IMR-90 (cell line): ENCODE measurements around the gene FOXP1. TPM values are rescaled to one million over a fixed set of nuclear protein-coding genes. Genes with fewer than 3 reads are reported as not detected.
A peak's percentile ranks its signal among the peaks of the same experiment; 100 is the strongest.

Experiments
- ATAC-seq: fragments of 200-7000 bp; cut with Tn5 transposase; 2 replicates; pipeline ENCODE4 v1.9.1; 2020; ENCODE audit warnings: low read depth, mild to moderate bottlenecking, moderate library complexity
- BruUV-seq: library from RNA; stranded (reverse); fragments of 400-500 nt; replicated peaks from 2 replicates; lab custom pipeline; 2021; lab: Mats Ljungman, UMichigan
- CTCF ChIA-PET: fragments of 300-600 bp; formaldehyde crosslinking; extraction: SDS; loops from one replicate; lab custom pipeline; 2021; ENCODE audit warnings: antibody characterized with exemption; lab: Yijun Ruan, JAX
- POLR2A ChIA-PET: fragments of 300-600 bp; sonication (Branson Sonifier 250); formaldehyde crosslinking; loops from one replicate; lab custom pipeline; 2022; ENCODE audit warnings: antibody characterized with exemption; ENCODE audit not compliant: unreplicated experiment; lab: Charles Lee
- DNase-seq: peaks from one replicate; pipeline ENCODE4 v3.0.0; 2013
- H2AFZ ChIP-seq: replicated peaks from 2 replicates; pipeline ENCODE3; 2013; ENCODE audit warnings: low read length, mild to moderate bottlenecking; ENCODE audit not compliant: poor library complexity
- H2AK5ac ChIP-seq: 2 replicates; pipeline ENCODE4 v1.6.1; 2013; ENCODE audit warnings: low read depth, low read length, inconsistent platforms
- H2AK9ac ChIP-seq: replicated peaks from 2 replicates; pipeline ENCODE3; 2013; ENCODE audit warnings: mild to moderate bottlenecking, low read depth, low read length, moderate library complexity; ENCODE audit not compliant: poor library complexity
- H2BK120ac ChIP-seq: 2 replicates; pipeline ENCODE4 v1.6.1; 2013; ENCODE audit warnings: low read depth, low read length, inconsistent platforms
- H2BK15ac ChIP-seq: 3 replicates; pipeline ENCODE4 v1.6.1; 2013; ENCODE audit warnings: low read depth, low read length, inconsistent platforms
- H2BK20ac ChIP-seq: 2 replicates; pipeline ENCODE4 v1.6.1; 2013; ENCODE audit warnings: low read depth, mild to moderate bottlenecking, inconsistent platforms, low read length, moderate library complexity
- H2BK5ac ChIP-seq: 2 replicates; pipeline ENCODE4 v1.6.1; 2013; ENCODE audit warnings: mild to moderate bottlenecking, low read depth, low read length, inconsistent platforms; ENCODE audit not compliant: poor library complexity, severe bottlenecking
- H3K14ac ChIP-seq: replicated peaks from 2 replicates; pipeline ENCODE4 v1.6.1; 2013; ENCODE audit warnings: low read depth, low read length, inconsistent platforms
- H3K18ac ChIP-seq: 2 replicates; pipeline ENCODE4 v1.6.1; 2013; ENCODE audit warnings: low read depth, low read length, control low read depth
- H3K23ac ChIP-seq: 2 replicates; pipeline ENCODE4 v1.6.1; 2013; ENCODE audit warnings: low read depth, low read length, inconsistent platforms
- H3K27ac ChIP-seq: 2 replicates; pipeline ENCODE4 v1.5.1; 2013; ENCODE audit warnings: mild to moderate bottlenecking, control low read depth, low read length; ENCODE audit not compliant: insufficient read depth
- H3K27me3 ChIP-seq: 2 replicates; pipeline ENCODE4 v1.6.1; 2013; ENCODE audit warnings: low read length; ENCODE audit not compliant: control insufficient read depth, insufficient read depth
- H3K36me3 ChIP-seq: 2 replicates; pipeline ENCODE4 v1.6.1; 2013; ENCODE audit warnings: low read length, mixed read lengths; ENCODE audit not compliant: control insufficient read depth, insufficient read depth
- H3K4ac ChIP-seq: 2 replicates; pipeline ENCODE4 v1.6.1; 2013; ENCODE audit warnings: low read depth, low read length, inconsistent platforms
- H3K4me1 ChIP-seq: 2 replicates; pipeline ENCODE4 v1.6.1; 2013; ENCODE audit warnings: low read length, mixed read lengths; ENCODE audit not compliant: control insufficient read depth, insufficient read depth
- H3K4me2 ChIP-seq: 2 replicates; pipeline ENCODE4 v1.6.1; 2013; ENCODE audit warnings: low read depth, mild to moderate bottlenecking, control low read depth, low read length, moderate library complexity
- H3K4me3 ChIP-seq: 2 replicates; pipeline ENCODE4 v1.5.1; 2013; ENCODE audit warnings: low read depth, mild to moderate bottlenecking, control low read depth, low read length, moderate library complexity; ENCODE audit not compliant: insufficient read depth
- H3K56ac ChIP-seq: 2 replicates; pipeline ENCODE4 v1.6.1; 2013; ENCODE audit warnings: low read length, inconsistent platforms; ENCODE audit not compliant: insufficient read depth; ENCODE audit errors: extremely low read depth
- H3K79me1 ChIP-seq, 2 experiments: 2 replicates each; pipeline ENCODE4 v1.6.1; 2013; ENCODE audit warnings: low read length in 2 of 2, inconsistent platforms in 1 of 2, low read depth in 1 of 2
- H3K9ac ChIP-seq: 2 replicates; pipeline ENCODE4 v1.6.1; 2013; ENCODE audit warnings: low read depth, low read length, control low read depth
- H3K9me1 ChIP-seq: 2 replicates; pipeline ENCODE4 v1.6.1; 2013; ENCODE audit warnings: low read length, inconsistent platforms; ENCODE audit not compliant: insufficient read depth
- H3K9me3 ChIP-seq: 2 replicates; pipeline ENCODE4 v1.6.1; 2013; ENCODE audit warnings: low read length; ENCODE audit not compliant: control insufficient read depth, insufficient read depth
- H4K20me1 ChIP-seq: 2 replicates; pipeline ENCODE4 v1.6.1; 2013; ENCODE audit warnings: low read length, inconsistent platforms; ENCODE audit not compliant: insufficient read depth
- H4K5ac ChIP-seq: 2 replicates; pipeline ENCODE4 v1.6.1; 2013; ENCODE audit warnings: mild to moderate bottlenecking, low read depth, low read length, control low read depth
- H4K8ac ChIP-seq, 2 experiments: 2 replicates each; pipeline ENCODE4 v1.6.1; 2013; ENCODE audit warnings: low read depth in 2 of 2, low read length in 2 of 2, control low read depth in 1 of 2, inconsistent platforms in 1 of 2
- H4K91ac ChIP-seq: 2 replicates; pipeline ENCODE4 v1.6.1; 2013; ENCODE audit warnings: low read depth, low read length, inconsistent platforms; ENCODE audit not compliant: insufficient read depth
- BHLHE40 ChIP-seq: fragments of 150-350 bp; IDR thresholded peaks from 2 replicates; pipeline ENCODE4 v1.6.1; 2016; ENCODE audit warnings: mild to moderate bottlenecking, low read depth, low read length
- CEBPB ChIP-seq: IDR thresholded peaks from 2 replicates; pipeline ENCODE4 v1.6.1; 2012; ENCODE audit warnings: low read depth, low read length, improper control_type of control experiment
- CHD1 ChIP-seq: IDR thresholded peaks from 2 replicates; pipeline ENCODE4 v1.6.1; 2012; ENCODE audit warnings: low read depth, low read length, improper control_type of control experiment
- FOS ChIP-seq: fragments of 150-350 bp; IDR thresholded peaks from 2 replicates; pipeline ENCODE4 v1.6.1; 2016; ENCODE audit warnings: low read depth, low read length
- MAFK ChIP-seq: IDR thresholded peaks from 2 replicates; pipeline ENCODE4 v1.6.1; 2012; ENCODE audit warnings: low read depth, low read length, improper control_type of control experiment
- MAZ ChIP-seq: IDR thresholded peaks from 2 replicates; pipeline ENCODE4 v1.6.1; 2012; ENCODE audit warnings: low read depth, mild to moderate bottlenecking, low read length, improper control_type of control experiment, moderate library complexity, borderline replicate concordance
- MXI1 ChIP-seq: IDR thresholded peaks from 2 replicates; pipeline ENCODE4 v1.6.1; 2012; ENCODE audit warnings: low read depth, mild to moderate bottlenecking, low read length, moderate library complexity, borderline replicate concordance
- NFE2L2 ChIP-seq: fragments of 150-350 bp; IDR thresholded peaks from 2 replicates; pipeline ENCODE4 v1.6.1; 2016; ENCODE audit warnings: low read depth, mild to moderate bottlenecking, low read length
- POLR2A ChIP-seq: IDR thresholded peaks from 2 replicates; pipeline ENCODE4 v1.6.1; 2012; ENCODE audit warnings: mild to moderate bottlenecking, low read depth, low read length
- RAD21 ChIP-seq: IDR thresholded peaks from 2 replicates; pipeline ENCODE4 v1.6.1; 2012; ENCODE audit warnings: low read length, improper control_type of control experiment
- RCOR1 ChIP-seq: IDR thresholded peaks from 2 replicates; pipeline ENCODE4 v1.6.1; 2012; ENCODE audit warnings: mild to moderate bottlenecking, low read length, improper control_type of control experiment; ENCODE audit not compliant: insufficient replicate concordance
- RFX5 ChIP-seq: IDR thresholded peaks from 2 replicates; pipeline ENCODE4 v1.8.0; 2012; ENCODE audit warnings: low read depth, mild to moderate bottlenecking, low read length, moderate library complexity
- SMC3 ChIP-seq: fragments of 150-350 bp; IDR thresholded peaks from 2 replicates; pipeline ENCODE4 v1.6.1; 2016; ENCODE audit warnings: low read depth, mild to moderate bottlenecking, antibody characterized with exemption, low read length, moderate library complexity
- WGBS, 2 experiments: methylation state at CpG; one replicate each; pipeline versions ENCODE4 v1.1.5 to v1.1.7; 2013; ENCODE audit warnings: missing lambda C conversion rate in 2 of 2; ENCODE audit not compliant: insufficient read length in 1 of 2; ENCODE audit errors: extremely low coverage in 2 of 2; 5-methylcytosine and 5-hydroxymethylcytosine counted together
- dilution Hi-C: fragments of 300-500 bp; cut with HindIII; formaldehyde crosslinking; loops from one replicate; pipeline ENCODE4 v1.14.3; 2018; ENCODE audit warnings: low sequenced_read_pairs; ENCODE audit not compliant: unreplicated experiment
- in situ Hi-C: fragments of 300-500 bp; cut with MboI; formaldehyde crosslinking; loops from 3 replicates; pipeline ENCODE4 v1.14.3; 2019; ENCODE audit warnings: low sequenced_read_pairs, inconsistent platforms, mixed read lengths
- intact Hi-C: fragments of 100-400 bp; cut with micrococcal nuclease; formaldehyde crosslinking; loops from 2 replicates; pipeline ENCODE4 v1.10.0; 2022
- polyA plus RNA-seq, 3 experiments: library from polyadenylated mRNA; depleted of rRNA; stranded (reverse); fragments of >200 nt; gene quantifications; 2 replicates each; pipeline ENCODE4 v1.2.3, GENCODE V29; 2012; ENCODE audit warnings: low replicate concordance in 1 of 3
- total RNA-seq: library from RNA; depleted of rRNA; stranded (reverse); fragments of >200 nt; gene quantifications from 2 replicates; pipeline ENCODE4 v1.2.3, GENCODE V29; 2012
- TF ChIP-seq, protein P1 (sequence below): conservative IDR thresholded peaks from 2 replicates; pipeline ENCODE4 v1.5.1; 2012; ENCODE audit warnings: mild to moderate bottlenecking, low read depth, low read length, improper control_type of control experiment
- TF ChIP-seq, protein P2 (sequence below): fragments of 150-350 bp; IDR thresholded peaks from 2 replicates; pipeline ENCODE4 v1.6.1; 2016; ENCODE audit warnings: low read depth, mild to moderate bottlenecking, low read length, moderate library complexity, borderline replicate concordance
- TF ChIP-seq, protein P3 (sequence below): fragments of 150-350 bp; IDR thresholded peaks from 2 replicates; pipeline ENCODE4 v1.6.1; 2017; ENCODE audit warnings: mild to moderate bottlenecking, antibody characterized with exemption, low read length, low read depth

FOXP1 gene
- total and polyA plus RNA-seq, 2 of the 4 experiments (the other 2 are of a cell fraction), result 37.0 to 132 TPM

DNA sequence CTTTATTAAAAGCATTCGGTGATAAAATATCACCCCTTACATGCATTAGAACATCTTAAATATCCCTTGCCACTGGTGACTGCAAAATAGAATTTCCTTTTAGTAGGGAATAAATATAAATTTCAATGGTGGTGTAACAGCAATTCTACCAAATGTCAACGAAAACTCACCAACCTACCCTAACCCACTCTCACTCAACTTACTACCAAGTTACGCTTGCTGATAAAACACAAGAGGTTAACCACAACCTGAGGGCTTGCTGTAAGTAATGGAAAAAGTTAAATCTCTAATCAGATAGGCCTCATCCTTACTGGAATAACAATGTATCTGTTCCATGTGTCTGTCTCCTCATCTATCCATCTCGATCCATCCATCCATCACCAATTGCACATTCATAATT, 274.7 kb downstream of the FOXP1 start:
- TF ChIP-seq CEBPB, result no peak
- TF ChIP-seq, protein P1, sequence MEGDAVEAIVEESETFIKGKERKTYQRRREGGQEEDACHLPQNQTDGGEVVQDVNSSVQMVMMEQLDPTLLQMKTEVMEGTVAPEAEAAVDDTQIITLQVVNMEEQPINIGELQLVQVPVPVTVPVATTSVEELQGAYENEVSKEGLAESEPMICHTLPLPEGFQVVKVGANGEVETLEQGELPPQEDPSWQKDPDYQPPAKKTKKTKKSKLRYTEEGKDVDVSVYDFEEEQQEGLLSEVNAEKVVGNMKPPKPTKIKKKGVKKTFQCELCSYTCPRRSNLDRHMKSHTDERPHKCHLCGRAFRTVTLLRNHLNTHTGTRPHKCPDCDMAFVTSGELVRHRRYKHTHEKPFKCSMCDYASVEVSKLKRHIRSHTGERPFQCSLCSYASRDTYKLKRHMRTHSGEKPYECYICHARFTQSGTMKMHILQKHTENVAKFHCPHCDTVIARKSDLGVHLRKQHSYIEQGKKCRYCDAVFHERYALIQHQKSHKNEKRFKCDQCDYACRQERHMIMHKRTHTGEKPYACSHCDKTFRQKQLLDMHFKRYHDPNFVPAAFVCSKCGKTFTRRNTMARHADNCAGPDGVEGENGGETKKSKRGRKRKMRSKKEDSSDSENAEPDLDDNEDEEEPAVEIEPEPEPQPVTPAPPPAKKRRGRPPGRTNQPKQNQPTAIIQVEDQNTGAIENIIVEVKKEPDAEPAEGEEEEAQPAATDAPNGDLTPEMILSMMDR, result no peak
- no peak for TF ChIP-seq SMC3
- TF ChIP-seq CHD1, result no peak
- TF ChIP-seq RFX5, result no peak
- no peak for TF ChIP-seq MXI1
- TF ChIP-seq RAD21, result no peak
- TF ChIP-seq FOS, result no peak
- TF ChIP-seq, protein P2, sequence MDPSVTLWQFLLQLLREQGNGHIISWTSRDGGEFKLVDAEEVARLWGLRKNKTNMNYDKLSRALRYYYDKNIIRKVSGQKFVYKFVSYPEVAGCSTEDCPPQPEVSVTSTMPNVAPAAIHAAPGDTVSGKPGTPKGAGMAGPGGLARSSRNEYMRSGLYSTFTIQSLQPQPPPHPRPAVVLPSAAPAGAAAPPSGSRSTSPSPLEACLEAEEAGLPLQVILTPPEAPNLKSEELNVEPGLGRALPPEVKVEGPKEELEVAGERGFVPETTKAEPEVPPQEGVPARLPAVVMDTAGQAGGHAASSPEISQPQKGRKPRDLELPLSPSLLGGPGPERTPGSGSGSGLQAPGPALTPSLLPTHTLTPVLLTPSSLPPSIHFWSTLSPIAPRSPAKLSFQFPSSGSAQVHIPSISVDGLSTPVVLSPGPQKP, result no peak
- TF ChIP-seq, protein P3, sequence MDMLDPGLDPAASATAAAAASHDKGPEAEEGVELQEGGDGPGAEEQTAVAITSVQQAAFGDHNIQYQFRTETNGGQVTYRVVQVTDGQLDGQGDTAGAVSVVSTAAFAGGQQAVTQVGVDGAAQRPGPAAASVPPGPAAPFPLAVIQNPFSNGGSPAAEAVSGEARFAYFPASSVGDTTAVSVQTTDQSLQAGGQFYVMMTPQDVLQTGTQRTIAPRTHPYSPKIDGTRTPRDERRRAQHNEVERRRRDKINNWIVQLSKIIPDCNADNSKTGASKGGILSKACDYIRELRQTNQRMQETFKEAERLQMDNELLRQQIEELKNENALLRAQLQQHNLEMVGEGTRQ, result no peak
- no peak for TF ChIP-seq POLR2A
- no peak for TF ChIP-seq MAFK
- no peak for TF ChIP-seq BHLHE40
- TF ChIP-seq NFE2L2, result no peak
- no peak for TF ChIP-seq RCOR1
- TF ChIP-seq MAZ, result no peak
- CTCF ChIA-PET, result interaction anchor here (0.5 to 0.7 kb wide), 2 partner anchors 256 to 750 kb away, joined by 4 to 6 read pairs; no protein-coding TSS in a partner anchor

More for the DNA sequence above, 274.7 kb downstream of the FOXP1 start:
- H3K56ac ChIP-seq, result no peak overlapping the region
- DNase-seq (no peak), ATAC-seq (no peak)
- peak overlapping the region in 1 of 2 experiments; percentile 48; a peak in 3 of 4 replicates for H4K8ac ChIP-seq
- POLR2A ChIA-PET, result no interaction called here
- H2AK5ac ChIP-seq, result 0 out of 2 replicates have a peak overlapping the region, but pooled peaks have one; percentile 64
- no peaks in the 10 kb centered on the region for H3K9me3 ChIP-seq
- H3K36me3 ChIP-seq, result no peaks in the 10 kb centered on the region
- in situ Hi-C loops (loop anchor here (5.0 to 25.0 kb wide), 5 partner anchors 174 to 764 kb away; partner anchors contain the start of gene FOXP1), intact Hi-C loops (loop anchor here (5.0 to 10.0 kb wide), 3 partner anchors 343 to 1244 kb away; no protein-coding TSS in a partner anchor), dilution Hi-C loops (no loop called here)
- no peak overlapping the region for H3K4me3 ChIP-seq
- peak overlapping the region; percentile 86 for H2BK15ac ChIP-seq
- H3K18ac ChIP-seq, result peak overlapping the region; percentile 43; the same call in 1 of the 2 replicates
- H4K91ac ChIP-seq, result no peak overlapping the region
- peak overlapping the region; percentile 16; the same call in 1 of the 2 replicates for H2BK20ac ChIP-seq
- no CpG with 5 or more reads among the region's 4 CpGs for WGBS, 2 experiments
- H2BK120ac ChIP-seq, result no peak overlapping the region
- H4K5ac ChIP-seq, result peak overlapping the region; percentile 47; the same call in 1 of the 2 replicates
- peak overlapping the region; percentile 26; the same call in 1 of the 2 replicates for H3K4ac ChIP-seq
- no peak overlapping the region for H2AFZ ChIP-seq
- peaks cover 9 to 40% of the 10 kb centered on the region in 2 experiments for H3K79me1 ChIP-seq
- no peak overlapping the region for H2BK5ac ChIP-seq
- no peak overlapping the region for H3K4me2 ChIP-seq
- 0 out of 2 replicates have a peak, but pooled peaks cover 9% of the 10 kb centered on the region for H3K9me1 ChIP-seq
- H3K27ac ChIP-seq, result no peak overlapping the region
- peaks cover 14% of the 10 kb centered on the region for H3K4me1 ChIP-seq
- no peak overlapping the region for H2AK9ac ChIP-seq
- no peaks in the 10 kb centered on the region for H3K27me3 ChIP-seq
- 0 out of 2 replicates have a peak overlapping the region, but pooled peaks have one; percentile 34 for H3K14ac ChIP-seq
- 0 out of 2 replicates have a peak overlapping the region, but pooled peaks have one; percentile 41 for H3K23ac ChIP-seq
- no TSS peak for BruUV-seq
- H4K20me1 ChIP-seq, result no peaks in the 10 kb centered on the region
- no peak overlapping the region for H3K9ac ChIP-seq
